A673 (cell line): ENCODE results near the gene LRIG3. TPM values are rescaled to one million over a fixed set of nuclear protein-coding genes. Genes with fewer than 3 reads are reported as not detected.

Experiments used
- BruUV-seq: library from RNA; stranded (reverse); fragments of 400-500 nt; replicated peaks from 2 replicates; lab custom pipeline; 2021; lab: Mats Ljungman, UMichigan
- CTCF ChIA-PET: fragments of 300-600 bp; sonication (Branson Sonifier 250); formaldehyde crosslinking; loops from one replicate; lab custom pipeline; 2022; ENCODE audit warnings: antibody characterized with exemption; lab: Charles Lee
- POLR2A ChIA-PET: fragments of 300-600 bp; sonication (Branson Sonifier 250); formaldehyde crosslinking; loops from one replicate; lab custom pipeline; 2022; ENCODE audit warnings: antibody characterized with exemption; ENCODE audit not compliant: low non-redundant PET; lab: Charles Lee
- DNase-seq: peaks from one replicate; pipeline ENCODE4 v3.0.0-alpha.2; 2015; ENCODE audit warnings: low spot score
- H3K27ac ChIP-seq: fragments of 200-600 bp; sonication (generic); 2 replicates; pipeline ENCODE4 v1.5.1; 2016; ENCODE audit warnings: mixed run types, low read depth, mild to moderate bottlenecking, mixed read lengths, antibody characterized with exemption, low read length; ENCODE audit not compliant: poor library complexity, severe bottlenecking
- H3K27me3 ChIP-seq: fragments of 200-600 bp; sonication (generic); replicated peaks from 2 replicates; pipeline ENCODE4 v1.6.1; 2017; ENCODE audit warnings: mixed run types, low read depth, mild to moderate bottlenecking, mixed read lengths, antibody characterized with exemption, low read length; ENCODE audit not compliant: insufficient read depth, poor library complexity
- H3K36me3 ChIP-seq: fragments of 200-600 bp; sonication (generic); 2 replicates; pipeline ENCODE4 v1.6.1; 2016; ENCODE audit warnings: mixed run types, mild to moderate bottlenecking, mixed read lengths, antibody characterized with exemption, low read length; ENCODE audit not compliant: insufficient read depth, poor library complexity, severe bottlenecking
- H3K4me1 ChIP-seq: fragments of 200-600 bp; sonication (generic); 2 replicates; pipeline ENCODE4 v1.6.1; 2017; ENCODE audit warnings: mixed run types, mild to moderate bottlenecking, mixed read lengths, antibody characterized with exemption, low read length; ENCODE audit not compliant: insufficient read depth, poor library complexity, severe bottlenecking
- H3K4me3 ChIP-seq: fragments of 200-600 bp; sonication (generic); 2 replicates; pipeline ENCODE4 v1.5.1; 2016; ENCODE audit warnings: low read depth, mixed run types, mild to moderate bottlenecking, mixed read lengths, low read length; ENCODE audit not compliant: poor library complexity, severe bottlenecking
- H3K9me3 ChIP-seq: fragments of 200-600 bp; sonication (generic); 2 replicates; pipeline ENCODE4 v1.6.1; 2016; ENCODE audit warnings: mixed run types, low read depth, mild to moderate bottlenecking, mixed read lengths, antibody characterized with exemption, low read length; ENCODE audit not compliant: poor library complexity, severe bottlenecking
- CTCF ChIP-seq: fragments of 300-800, 200-600 bp; sonication (generic); conservative IDR thresholded peaks from 2 replicates; pipeline ENCODE4 v1.5.1; 2017; ENCODE audit warnings: low read depth, mild to moderate bottlenecking, antibody characterized with exemption, low read length, moderate library complexity, mixed read lengths
- EZH2 ChIP-seq: fragments of 200-600 bp; sonication (generic); IDR thresholded peaks from 2 replicates; pipeline ENCODE4 v1.6.1; 2017; ENCODE audit warnings: borderline replicate concordance, low read depth, mild to moderate bottlenecking, mixed read lengths, antibody characterized with exemption, low read length; ENCODE audit not compliant: poor library complexity, severe bottlenecking
- intact Hi-C: fragments of 100-400 bp; cut with micrococcal nuclease; formaldehyde crosslinking; loops from one replicate; pipeline ENCODE4 v1.10.0; 2022; ENCODE audit not compliant: unreplicated experiment
- total RNA-seq: library from RNA; stranded (reverse); gene quantifications from 2 replicates; pipeline ENCODE4 v1.2.3, GENCODE V29; 2021

LRIG3 gene
- total RNA-seq, 1 experiment from 2014 or later: 13.4 TPM

GRCh38 chr12:58915037-58915436 lies 5.3 kb downstream of the LRIG3 start:
- TF ChIP-seq EZH2 (no peak), CTCF (no peak)
- POLR2A ChIA-PET: interaction anchor here (0.6 kb wide), 1 partner anchor 855 kb away, joined by 3 read pairs; no protein-coding TSS in a partner anchor
- H3K4me3 ChIP-seq: no peak overlapping the region
- no peaks in the 10 kb centered on the region for H3K27me3 ChIP-seq
- no peaks in the 10 kb centered on the region for H3K9me3 ChIP-seq
- H3K4me1 ChIP-seq: peaks cover 45% of the 10 kb centered on the region
- peaks cover 5% of the 10 kb centered on the region for H3K36me3 ChIP-seq
- intact Hi-C loops: loop anchor here (5.0 kb wide), 1 partner anchor 373 kb away; no protein-coding TSS in a partner anchor
- no TSS peak for BruUV-seq
- DNase-seq: no peak
- CTCF ChIA-PET: no interaction called here
- H3K27ac ChIP-seq: no peak overlapping the region

DNA sequence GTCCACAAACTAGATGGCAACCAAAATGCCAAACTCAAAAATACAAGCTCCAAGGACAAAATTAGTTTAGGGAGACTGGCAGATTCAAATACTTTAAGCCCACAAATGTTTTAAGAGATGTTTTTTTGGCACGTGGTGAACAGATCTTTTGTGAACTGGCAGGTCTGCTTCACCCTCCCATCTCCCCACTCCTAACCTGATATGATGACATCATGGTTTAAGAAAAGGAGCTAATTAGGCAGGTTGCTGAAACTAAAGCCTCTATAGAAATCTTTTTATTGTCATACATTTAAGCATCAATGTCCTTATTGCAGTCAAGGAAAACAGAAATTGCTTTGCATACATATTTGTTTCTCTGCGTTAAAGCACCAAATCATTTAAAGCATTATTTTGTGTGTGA lies 5.8 kb downstream of the LRIG3 start:
- BruUV-seq: no TSS peak
- no peak overlapping the region for H3K27ac ChIP-seq
- H3K36me3 ChIP-seq: peaks cover 5% of the 10 kb centered on the region
- DNase-seq: no peak
- H3K27me3 ChIP-seq: no peaks in the 10 kb centered on the region
- CTCF ChIA-PET: no interaction called here
- H3K9me3 ChIP-seq: no peaks in the 10 kb centered on the region
- no peak overlapping the region for H3K4me3 ChIP-seq
- H3K4me1 ChIP-seq: peaks cover 45% of the 10 kb centered on the region
- no peak for TF ChIP-seq EZH2
- TF ChIP-seq CTCF: no peak
- intact Hi-C loops: no loop called here
- POLR2A ChIA-PET: interaction anchor here (0.6 kb wide), 1 partner anchor 856 kb away, joined by 3 read pairs; no protein-coding TSS in a partner anchor

GRCh38 chr12:58907391-58907790 lies 12.9 kb downstream of the LRIG3 start:
- H3K36me3 ChIP-seq: peaks cover 11% of the 10 kb centered on the region
- BruUV-seq: no TSS peak

More at GRCh38 chr12:58907391-58907790, 12.9 kb downstream of the LRIG3 start:
- POLR2A ChIA-PET: no interaction called here
- Histone ChIP-seq H3K27ac (no peak overlapping the region), H3K27me3 (no peaks in the 10 kb centered on the region), H3K4me3 (no peak overlapping the region), H3K4me1 (no peaks in the 10 kb centered on the region), H3K9me3 (peaks cover 3% of the 10 kb centered on the region)
- intact Hi-C loops: no loop called here
- DNase-seq: no peak
- TF ChIP-seq CTCF: no peak
- no peak for TF ChIP-seq EZH2
- CTCF ChIA-PET: no interaction called here
